HEK293 (cell line): ENCODE data around the gene ABCG1.
A peak's percentile ranks its signal among the peaks of the same experiment; 100 is the strongest.

ENCODE experiments used
- CTCF ChIA-PET: fragments of 350-600 bp; formaldehyde crosslinking; extraction: SDS; loops from one replicate; lab custom pipeline; 2021; ENCODE audit warnings: antibody characterized with exemption; lab: Yijun Ruan, JAX
- POLR2A ChIA-PET: fragments of 300-600 bp; formaldehyde crosslinking; extraction: SDS; loops from one replicate; lab custom pipeline; 2020; ENCODE audit warnings: antibody characterized with exemption, inconsistent platforms; lab: Yijun Ruan, JAX
- H3K27ac ChIP-seq: fragments of 200-500 bp; sonication (Bioruptor generic); 2 replicates; pipeline ENCODE4 v1.5.1; 2014; ENCODE audit warnings: low read depth, low read length, control low read depth, inconsistent platforms; ENCODE audit errors: extremely low read depth
- H3K36me3 ChIP-seq, 2 experiments: fragments of 200-500 bp in 1 of 2; sonication (Bioruptor generic) in 1 of 2; 1 replicate in 1 of 2; 2 replicates in 1 of 2; pipeline ENCODE4 v1.5.1; 2014 to 2017; ENCODE audit warnings: inconsistent platforms in 2 of 2, low read length in 2 of 2; ENCODE audit not compliant: control insufficient read depth in 2 of 2, insufficient read depth in 1 of 2
- H3K4me1 ChIP-seq: fragments of 200-500 bp; sonication (Bioruptor generic); 2 replicates; pipeline ENCODE4 v1.5.1; 2014; ENCODE audit warnings: mild to moderate bottlenecking, low read length, inconsistent platforms; ENCODE audit not compliant: control insufficient read depth, insufficient read depth
- H3K4me3 ChIP-seq: 2 replicates; pipeline ENCODE4 v1.5.1; 2011; ENCODE audit warnings: low read depth, mild to moderate bottlenecking, control low read depth, low read length, moderate library complexity
- H3K9me3 ChIP-seq: fragments of 200-500 bp; sonication (Bioruptor generic); 2 replicates; pipeline ENCODE4 v1.5.1; 2014; ENCODE audit warnings: low read depth, low read length, inconsistent platforms; ENCODE audit not compliant: control insufficient read depth, insufficient read depth
- SCRT1 ChIP-seq: fragments of 450-650 bp; formaldehyde crosslinking; IDR thresholded peaks from 2 replicates; pipeline ENCODE4 v1.5.1; 2016; ENCODE audit warnings: missing biosample characterization, missing genetic modification characterization, borderline replicate concordance
- SCRT2 ChIP-seq: fragments of 450-650 bp; formaldehyde crosslinking; IDR thresholded peaks from 2 replicates; pipeline ENCODE4 v1.5.1; 2016; ENCODE audit warnings: missing biosample characterization, missing genetic modification characterization
- ZEB2 ChIP-seq: fragments of 450-650 bp; formaldehyde crosslinking; IDR thresholded peaks from 2 replicates; pipeline ENCODE4 v1.5.1; 2016; ENCODE audit warnings: missing biosample characterization, missing genetic modification characterization
- ZFP69B ChIP-seq: fragments of 450-650 bp; formaldehyde crosslinking; IDR thresholded peaks from 2 replicates; pipeline ENCODE4 v1.5.1; 2016; ENCODE audit warnings: missing biosample characterization, missing genetic modification characterization
- ZNF114 ChIP-seq: fragments of 450-650 bp; formaldehyde crosslinking; IDR thresholded peaks from 2 replicates; pipeline ENCODE4 v1.5.0; 2017; ENCODE audit warnings: missing biosample characterization, missing genetic modification characterization
- ZNF138 ChIP-seq: fragments of 450-650 bp; formaldehyde crosslinking; IDR thresholded peaks from 2 replicates; pipeline ENCODE4 v1.5.1; 2016; ENCODE audit warnings: missing biosample characterization, missing genetic modification characterization, borderline replicate concordance
- ZNF157 ChIP-seq: fragments of 450-650 bp; formaldehyde crosslinking; IDR thresholded peaks from 2 replicates; pipeline ENCODE4 v1.5.1; 2016; ENCODE audit warnings: missing biosample characterization, missing genetic modification characterization
- ZNF2 ChIP-seq: fragments of 450-650 bp; formaldehyde crosslinking; IDR thresholded peaks from 2 replicates; pipeline ENCODE4 v1.5.1; 2016; ENCODE audit warnings: missing biosample characterization, missing genetic modification characterization
- ZNF274 ChIP-seq, 2 experiments: fragments of 200-500 bp in 1 of 2; fragments of 450-650 bp in 1 of 2; sonication (Bioruptor generic) in 1 of 2; formaldehyde crosslinking in 1 of 2; IDR thresholded peaks; 2 replicates each; pipeline versions ENCODE4 v1.5.1 to v1.6.1; 2014 to 2016; ENCODE audit warnings: borderline replicate concordance in 1 of 2, inconsistent platforms in 1 of 2, low read length in 1 of 2, missing biosample characterization in 1 of 2, missing genetic modification characterization in 1 of 2
- ZNF366 ChIP-seq: fragments of 450-650 bp; formaldehyde crosslinking; conservative IDR thresholded peaks from 2 replicates; pipeline ENCODE4 v1.5.1; 2016; ENCODE audit warnings: missing biosample characterization, missing genetic modification characterization
- ZNF529 ChIP-seq: fragments of 450-650 bp; formaldehyde crosslinking; IDR thresholded peaks from 2 replicates; pipeline ENCODE4 v1.5.1; 2017; ENCODE audit warnings: missing genetic modification characterization, missing biosample characterization; ENCODE audit not compliant: insufficient replicate concordance
- ZNF549 ChIP-seq: fragments of 450-650 bp; IDR thresholded peaks from 2 replicates; pipeline ENCODE4 v1.5.1; 2018; ENCODE audit warnings: missing biosample characterization, missing genetic modification characterization, mild to moderate bottlenecking, inconsistent platforms, moderate library complexity
- ZNF621 ChIP-seq: fragments of 450-650 bp; formaldehyde crosslinking; IDR thresholded peaks from 2 replicates; pipeline ENCODE4 v1.5.1; 2017; ENCODE audit warnings: missing biosample characterization, missing genetic modification characterization
- ZNF639 ChIP-seq: fragments of 450-650 bp; formaldehyde crosslinking; IDR thresholded peaks from 2 replicates; pipeline ENCODE4 v1.5.1; 2016; ENCODE audit warnings: missing biosample characterization, missing genetic modification characterization
- ZNF660 ChIP-seq: fragments of 450-650 bp; IDR thresholded peaks from 2 replicates; pipeline ENCODE4 v1.5.1; 2018; ENCODE audit warnings: missing biosample characterization, mild to moderate bottlenecking, missing genetic modification characterization
- ZNF747 ChIP-seq: fragments of 450-650 bp; formaldehyde crosslinking; IDR thresholded peaks from 2 replicates; pipeline ENCODE4 v1.5.1; 2016; ENCODE audit warnings: missing biosample characterization, missing genetic modification characterization
- ZXDB ChIP-seq: fragments of 450-650 bp; formaldehyde crosslinking; IDR thresholded peaks from 2 replicates; pipeline ENCODE4 v1.5.1; 2016; ENCODE audit warnings: missing biosample characterization, missing genetic modification characterization
- TF ChIP-seq, protein P1 (sequence below): fragments of 450-650 bp; IDR thresholded peaks from 2 replicates; pipeline ENCODE4 v1.5.1; 2018; ENCODE audit warnings: missing biosample characterization, mild to moderate bottlenecking, missing genetic modification characterization
- TF ChIP-seq, protein P2 (sequence below): fragments of 450-650 bp; formaldehyde crosslinking; IDR thresholded peaks from 2 replicates; pipeline ENCODE4 v1.5.1; 2016; ENCODE audit warnings: missing biosample characterization, missing genetic modification characterization

ABCG1 gene

GRCh38 chr21:42239973-42240372 lies 21.0 kb downstream of the ABCG1 start:
- peak; percentile 48 for TF ChIP-seq SCRT2 (tag by site-specific recombination)
- TF ChIP-seq ZNF114 (tag by site-specific recombination) = no peak
- peak; percentile 45; the same call in 1 of the 2 replicates for TF ChIP-seq SCRT1 (tag by site-specific recombination)
- Histone ChIP-seq H3K4me1 (peaks cover 4% of the 10 kb centered on the region), H3K27ac (no peak overlapping the region), H3K4me3 (no peak overlapping the region), H3K36me3 (no peaks in the 10 kb centered on the region), H3K9me3 (no peaks in the 10 kb centered on the region)
- ChIA-PET POLR2A (no interaction called here), CTCF (interaction anchor here (1.7 to 3.8 kb wide), 2 partner anchors 20 kb away, joined by 6 to 32 read pairs; no protein-coding TSS in a partner anchor)

- H3K4me1 ChIP-seq = no peaks in the 10 kb centered on the region
- ChIA-PET POLR2A (interaction anchor here (0.9 kb wide), 1 partner anchor 10 kb away, joined by 3 read pairs; no protein-coding TSS in a partner anchor), CTCF (interaction anchor here (0.7 kb wide), 2 partner anchors 16 to 564 kb away, joined by 3 to 4 read pairs; no protein-coding TSS in a partner anchor)
- TF ChIP-seq, protein P1, sequence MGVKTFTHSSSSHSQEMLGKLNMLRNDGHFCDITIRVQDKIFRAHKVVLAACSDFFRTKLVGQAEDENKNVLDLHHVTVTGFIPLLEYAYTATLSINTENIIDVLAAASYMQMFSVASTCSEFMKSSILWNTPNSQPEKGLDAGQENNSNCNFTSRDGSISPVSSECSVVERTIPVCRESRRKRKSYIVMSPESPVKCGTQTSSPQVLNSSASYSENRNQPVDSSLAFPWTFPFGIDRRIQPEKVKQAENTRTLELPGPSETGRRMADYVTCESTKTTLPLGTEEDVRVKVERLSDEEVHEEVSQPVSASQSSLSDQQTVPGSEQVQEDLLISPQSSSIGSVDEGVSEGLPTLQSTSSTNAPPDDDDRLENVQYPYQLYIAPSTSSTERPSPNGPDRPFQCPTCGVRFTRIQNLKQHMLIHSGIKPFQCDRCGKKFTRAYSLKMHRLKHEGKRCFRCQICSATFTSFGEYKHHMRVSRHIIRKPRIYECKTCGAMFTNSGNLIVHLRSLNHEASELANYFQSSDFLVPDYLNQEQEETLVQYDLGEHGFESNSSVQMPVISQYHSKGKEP = no peak
- TF ChIP-seq, protein P2, sequence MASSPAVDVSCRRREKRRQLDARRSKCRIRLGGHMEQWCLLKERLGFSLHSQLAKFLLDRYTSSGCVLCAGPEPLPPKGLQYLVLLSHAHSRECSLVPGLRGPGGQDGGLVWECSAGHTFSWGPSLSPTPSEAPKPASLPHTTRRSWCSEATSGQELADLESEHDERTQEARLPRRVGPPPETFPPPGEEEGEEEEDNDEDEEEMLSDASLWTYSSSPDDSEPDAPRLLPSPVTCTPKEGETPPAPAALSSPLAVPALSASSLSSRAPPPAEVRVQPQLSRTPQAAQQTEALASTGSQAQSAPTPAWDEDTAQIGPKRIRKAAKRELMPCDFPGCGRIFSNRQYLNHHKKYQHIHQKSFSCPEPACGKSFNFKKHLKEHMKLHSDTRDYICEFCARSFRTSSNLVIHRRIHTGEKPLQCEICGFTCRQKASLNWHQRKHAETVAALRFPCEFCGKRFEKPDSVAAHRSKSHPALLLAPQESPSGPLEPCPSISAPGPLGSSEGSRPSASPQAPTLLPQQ (tag by site-specific recombination) = no peak
- TF ChIP-seq ZNF114 (tag by site-specific recombination) (no peak), ZNF660 (tag by site-specific recombination) (no peak), ZNF529 (tag by site-specific recombination) (no peak), ZNF2 (tag by site-specific recombination) (no peak), ZFP69B (tag by site-specific recombination) (no peak), ZXDB (tag by site-specific recombination) (no peak), ZNF157 (tag by site-specific recombination) (no peak), ZNF747 (tag by site-specific recombination) (no peak), ZNF621 (tag by site-specific recombination) (no peak), ZNF549 (tag by site-specific recombination) (no peak), ZNF274 (IDR thresholded peaks at IDR 0.05; ENCODE audit: low read length) (no peak), ZNF274 (tag by site-specific recombination; IDR thresholded peaks at IDR 0.05; ENCODE audit: borderline replicate concordance) (no peak), ZNF366 (tag by site-specific recombination) (no peak), ZEB2 (no peak), ZNF639 (tag by site-specific recombination) (no peak), ZNF138 (tag by site-specific recombination) (no peak)
- no peak overlapping the region for H3K27ac ChIP-seq
- H3K9me3 ChIP-seq = no peaks in the 10 kb centered on the region
- no peak overlapping the region for H3K4me3 ChIP-seq
- no peaks in the 10 kb centered on the region for H3K36me3 ChIP-seq
Measured at GRCh38 chr21:42242611-42243010, 23.7 kb downstream of the ABCG1 start.
